ENCODE measurements around the gene OOSP2.

OOSP2 gene

DNA sequence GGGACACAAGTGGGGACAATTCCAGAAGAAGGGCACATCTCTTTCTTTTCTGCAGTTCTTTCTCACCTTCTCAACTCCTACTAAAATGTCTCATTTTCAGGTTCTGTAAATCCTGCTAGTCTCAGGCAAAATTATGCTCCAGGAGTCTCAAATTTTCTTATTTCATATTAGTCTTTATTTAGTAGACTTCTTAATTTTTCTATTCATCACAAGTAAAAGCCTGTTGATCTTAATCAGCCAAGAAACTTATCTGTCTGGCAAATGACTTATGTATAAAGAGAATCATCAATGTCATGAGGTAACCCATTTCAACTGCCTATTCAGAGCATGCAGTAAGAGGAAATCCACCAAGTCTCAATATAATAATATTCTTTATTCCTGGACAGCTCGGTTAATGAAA lies 48.2 kb downstream of the OOSP2 start, which contains the start of gene MS4A2:
Gene MS4A2, plus strand, starts transcription at position 301 of the 400 bp plus-strand sequence. CDS start 102 bp downstream, outside the sequence.
- no peak for TF ChIP-seq JUND (IDR thresholded peaks at IDR 0.05; ENCODE audit: low read depth)
- in situ Hi-C loops (cut with HindIII; ENCODE audit: low pct_unique_long_range_greater_than_20kb, low sequenced_read_pairs): no loop called here
- DNase-seq (ENCODE audit: low read depth in 1 of 2, low spot score in 1 of 2): no peak

DNA sequence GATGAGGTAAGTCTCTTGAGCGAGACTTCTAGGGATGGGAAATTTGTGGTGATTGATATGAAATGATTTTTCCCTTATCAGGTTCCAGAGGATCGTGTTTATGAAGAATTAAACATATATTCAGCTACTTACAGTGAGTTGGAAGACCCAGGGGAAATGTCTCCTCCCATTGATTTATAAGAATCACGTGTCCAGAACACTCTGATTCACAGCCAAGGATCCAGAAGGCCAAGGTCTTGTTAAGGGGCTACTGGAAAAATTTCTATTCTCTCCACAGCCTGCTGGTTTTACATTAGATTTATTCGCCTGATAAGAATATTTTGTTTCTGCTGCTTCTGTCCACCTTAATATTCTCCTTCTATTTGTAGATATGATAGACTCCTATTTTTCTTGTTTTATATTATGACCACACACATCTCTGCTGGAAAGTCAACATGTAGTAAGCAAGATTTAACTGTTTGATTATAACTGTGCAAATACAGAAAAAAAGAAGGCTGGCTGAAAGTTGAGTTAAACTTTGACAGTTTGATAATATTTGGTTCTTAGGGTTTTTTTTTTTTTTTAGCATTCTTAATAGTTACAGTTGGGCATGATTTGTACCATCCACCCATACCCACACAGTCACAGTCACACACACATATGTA lies 55.4 kb downstream of the OOSP2 start:
- no peak for TF ChIP-seq JUND (IDR thresholded peaks at IDR 0.05; ENCODE audit: low read depth)
- no peak for DNase-seq (ENCODE audit: low read depth in 1 of 2, low spot score in 1 of 2)
- in situ Hi-C loops (cut with HindIII; ENCODE audit: low pct_unique_long_range_greater_than_20kb, low sequenced_read_pairs): no loop called here

DNA sequence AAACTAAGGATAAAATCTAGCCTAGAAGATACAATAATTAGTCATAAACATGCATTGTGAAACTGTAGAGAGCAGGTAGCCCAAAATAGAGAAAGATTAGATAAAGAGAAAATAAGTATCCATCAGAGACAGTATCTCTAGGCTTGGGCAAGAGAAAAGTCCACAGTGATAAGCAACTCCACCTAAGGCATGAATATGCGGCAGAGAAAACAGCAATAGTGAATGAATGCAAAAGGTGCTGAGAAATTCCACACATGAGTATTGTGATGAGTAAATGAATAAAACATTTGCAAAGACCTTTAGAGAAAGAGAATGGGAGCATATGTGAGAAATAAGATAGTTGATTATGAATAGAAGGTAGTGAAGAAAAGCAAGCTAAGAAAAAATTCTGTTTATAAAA lies 57.0 kb downstream of the OOSP2 start:
- in situ Hi-C loops (cut with HindIII; ENCODE audit: low pct_unique_long_range_greater_than_20kb, low sequenced_read_pairs): no loop called here
- DNase-seq (ENCODE audit: low read depth in 1 of 2, low spot score in 1 of 2): no peak
- no peak for TF ChIP-seq JUND (IDR thresholded peaks at IDR 0.05; ENCODE audit: low read depth)

Measured in T47D (cell line).